Peyer's patch (tissue), 4 donors: ENCODE results near the gene NSRP1.

Experiments
- CTCF ChIP-seq, 6 experiments: fragments of 450-650 bp in 4 of 6; fragments of 200-600 bp in 2 of 6; sonication (generic) in 1 of 6; IDR thresholded peaks; one replicate each; pipeline ENCODE4 v1.5.1; 2017 to 2019; ENCODE audit warnings: antibody characterized with exemption in 6 of 6, mild to moderate bottlenecking in 3 of 6, moderate library complexity in 1 of 6
- POLR2A ChIP-seq, 2 donors: fragments of 450-650 bp; IDR thresholded peaks; one replicate each; pipeline ENCODE4 v1.5.1; 2017; ENCODE audit warnings: antibody characterized with exemption in 2 of 2, mild to moderate bottlenecking in 2 of 2, moderate library complexity in 2 of 2

GRCh38 chr17:30232824-30233427 is 116.3 kb downstream of the NSRP1 start:
- TF ChIP-seq CTCF (IDR thresholded peaks at IDR 0.05) (no peak), POLR2A (IDR thresholded peaks at IDR 0.05) (no peak)
